Uterus (tissue), 2 donors: Measurements from ENCODE around the gene FASLG.

ENCODE experiments used
- POLR2A ChIP-seq, 2 donors: fragments of 450-650 bp; IDR thresholded peaks; one replicate each; pipeline ENCODE4 v1.6.1; 2016; ENCODE audit warnings: antibody characterized with exemption in 2 of 2, mild to moderate bottlenecking in 1 of 2, moderate library complexity in 1 of 2
- TF ChIP-seq, protein P1 (sequence below), 4 experiments: fragments of 200-600 bp in 2 of 4; fragments of 450-650 bp in 2 of 4; sonication (generic) in 2 of 4; IDR thresholded peaks; one replicate each; pipeline ENCODE4 v1.5.1; 2016 to 2019; ENCODE audit warnings: antibody characterized with exemption in 4 of 4, mild to moderate bottlenecking in 2 of 4, moderate library complexity in 1 of 4

- TF ChIP-seq POLR2A (IDR thresholded peaks at IDR 0.05), result no peak
- TF ChIP-seq, protein P1, sequence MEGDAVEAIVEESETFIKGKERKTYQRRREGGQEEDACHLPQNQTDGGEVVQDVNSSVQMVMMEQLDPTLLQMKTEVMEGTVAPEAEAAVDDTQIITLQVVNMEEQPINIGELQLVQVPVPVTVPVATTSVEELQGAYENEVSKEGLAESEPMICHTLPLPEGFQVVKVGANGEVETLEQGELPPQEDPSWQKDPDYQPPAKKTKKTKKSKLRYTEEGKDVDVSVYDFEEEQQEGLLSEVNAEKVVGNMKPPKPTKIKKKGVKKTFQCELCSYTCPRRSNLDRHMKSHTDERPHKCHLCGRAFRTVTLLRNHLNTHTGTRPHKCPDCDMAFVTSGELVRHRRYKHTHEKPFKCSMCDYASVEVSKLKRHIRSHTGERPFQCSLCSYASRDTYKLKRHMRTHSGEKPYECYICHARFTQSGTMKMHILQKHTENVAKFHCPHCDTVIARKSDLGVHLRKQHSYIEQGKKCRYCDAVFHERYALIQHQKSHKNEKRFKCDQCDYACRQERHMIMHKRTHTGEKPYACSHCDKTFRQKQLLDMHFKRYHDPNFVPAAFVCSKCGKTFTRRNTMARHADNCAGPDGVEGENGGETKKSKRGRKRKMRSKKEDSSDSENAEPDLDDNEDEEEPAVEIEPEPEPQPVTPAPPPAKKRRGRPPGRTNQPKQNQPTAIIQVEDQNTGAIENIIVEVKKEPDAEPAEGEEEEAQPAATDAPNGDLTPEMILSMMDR (IDR thresholded peaks at IDR 0.05), result no peak
Observed at GRCh38 chr1:172642970-172643369, 15.9 kb upstream of the FASLG start.
